ENCODE data around the gene OCIAD2.
"Not testable (repeated sequence)": the region's sequence is repeated elsewhere in the genome, so short reads cannot be mapped to it uniquely, and the experiment has no call there.

OCIAD2 gene

DNA sequence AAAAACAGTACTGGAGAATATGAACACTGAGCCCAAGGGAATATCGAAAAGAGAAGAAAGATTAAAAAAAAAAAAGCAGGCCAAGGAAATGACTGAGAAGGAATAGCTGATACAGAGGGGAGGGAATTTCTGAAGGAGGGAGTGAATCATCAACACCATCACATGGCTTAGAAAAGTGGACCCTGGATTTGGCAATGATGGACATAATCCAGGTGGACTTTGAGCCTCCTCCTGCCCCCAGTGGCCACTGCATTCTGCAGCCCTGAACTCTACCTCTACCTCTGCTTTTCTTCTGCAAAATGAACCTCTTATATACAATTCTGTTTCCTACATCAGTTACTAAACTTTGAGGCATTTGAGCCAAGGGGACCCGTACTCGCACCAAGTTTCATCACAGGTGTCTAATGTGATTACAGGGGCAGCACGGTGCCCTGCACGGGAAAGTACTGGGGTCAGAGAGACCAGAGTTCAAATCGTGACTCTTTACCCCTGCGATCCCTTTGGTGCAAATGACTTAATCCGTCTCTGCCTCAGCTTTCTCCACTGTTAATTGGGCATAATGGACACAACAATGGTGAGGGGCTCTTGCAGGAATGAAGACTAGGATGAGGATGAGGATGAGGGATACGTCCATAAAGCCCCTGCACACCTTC lies 1.1 kb downstream of the OCIAD2 start:
- no peak for DNase-seq

- DNase-seq: no peak
Observed at GRCh38 chr4:48904541-48905142, 1.9 kb downstream of the OCIAD2 start.

GRCh38 chr4:48904101-48904500 lies 2.5 kb downstream of the OCIAD2 start:
- no peak for DNase-seq

GRCh38 chr4:48902266-48902665 lies 4.3 kb downstream of the OCIAD2 start:
- DNase-seq: no peak

- DNase-seq: no peak
Observed at GRCh38 chr4:48901196-48901595, 5.4 kb downstream of the OCIAD2 start.

GRCh38 chr4:48899950-48900349 lies 6.6 kb downstream of the OCIAD2 start:
- DNase-seq: no peak

GRCh38 chr4:48899432-48899749 lies 7.2 kb downstream of the OCIAD2 start:
- DNase-seq: no peak

DNA sequence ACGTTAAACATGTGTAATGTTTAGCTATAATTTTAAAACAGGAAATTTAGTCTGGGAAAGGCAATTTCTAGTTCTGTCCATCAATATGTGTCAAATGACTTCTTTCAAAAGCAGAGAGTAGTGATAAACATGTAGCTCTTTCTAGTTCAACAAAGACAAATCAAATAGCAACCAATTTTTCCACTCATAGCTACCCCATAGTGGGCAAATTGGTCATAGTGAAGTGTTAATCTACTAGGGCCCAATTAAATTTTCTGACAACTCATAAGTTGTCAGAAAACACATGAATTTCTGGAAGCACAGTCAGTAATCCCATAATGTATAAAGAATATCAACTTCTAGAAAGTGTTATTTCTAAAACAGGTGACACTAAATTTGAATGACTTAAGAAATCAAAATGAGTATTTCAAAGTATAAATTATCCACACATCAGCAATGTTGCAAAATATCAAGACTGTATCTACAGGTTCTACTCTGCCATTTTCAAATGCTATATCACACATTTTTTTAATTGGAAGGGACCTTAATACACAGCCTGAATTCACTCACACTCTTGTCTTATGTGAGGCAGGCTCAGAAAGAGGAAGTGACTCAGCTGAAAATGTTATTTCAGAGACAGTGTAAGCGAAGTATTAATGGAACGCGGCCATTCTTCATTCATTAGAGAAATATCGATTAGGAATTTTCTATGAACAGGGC lies 7.7 kb downstream of the OCIAD2 start:
- no peak for DNase-seq

DNA sequence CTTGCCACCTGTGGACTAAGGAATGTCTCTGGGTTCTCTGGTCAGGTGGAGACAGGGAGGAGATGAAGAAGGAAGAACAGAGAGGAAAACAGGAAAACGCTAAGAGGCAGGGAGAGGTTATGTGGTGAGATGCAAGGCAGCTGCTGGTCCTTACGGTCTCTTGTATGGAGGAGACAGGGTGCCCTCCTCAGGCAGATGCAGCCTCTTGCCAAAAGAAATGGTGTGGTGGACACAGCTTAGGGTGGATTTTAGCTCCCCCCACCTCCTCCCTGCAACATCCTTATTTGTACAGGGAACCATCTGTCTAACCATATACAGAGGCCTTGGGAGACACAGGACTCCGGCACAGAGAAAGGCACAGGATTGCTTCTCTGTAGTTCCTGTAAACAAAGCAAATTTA lies 9.7 kb downstream of the OCIAD2 start:
- no peak for DNase-seq

DNA sequence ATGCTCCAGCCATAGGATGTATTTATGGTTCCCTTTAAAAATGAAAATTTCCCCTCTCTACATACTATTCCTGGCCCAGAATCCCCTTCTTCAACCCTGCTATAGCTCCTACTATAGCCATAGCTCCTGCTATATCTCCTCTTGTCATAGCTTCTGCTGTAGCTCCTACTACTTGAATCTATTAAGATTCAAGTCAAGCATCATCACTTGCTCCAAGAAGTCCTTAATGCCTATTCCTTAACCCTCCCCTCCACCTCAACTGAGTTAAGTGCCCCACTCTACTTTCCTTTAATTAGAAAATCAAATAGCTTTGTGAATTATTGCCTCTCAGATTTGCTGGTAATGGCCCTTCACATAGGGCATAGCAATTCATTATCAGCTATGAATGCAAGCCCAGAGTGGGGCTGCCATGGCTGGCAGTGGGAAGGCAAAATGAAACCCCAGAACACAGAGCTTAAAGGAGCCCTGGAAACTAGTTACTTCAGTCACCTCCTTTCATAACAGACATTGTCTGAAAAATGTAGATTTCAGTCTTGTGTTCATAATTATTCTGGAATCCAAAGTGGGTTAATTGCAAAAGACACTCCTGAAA lies 15.4 kb downstream of the OCIAD2 start:
- DNase-seq: no peak

- not testable (repeated sequence) for DNase-seq
Observed at GRCh38 chr4:48889750-48890149, 16.8 kb downstream of the OCIAD2 start.

DNA sequence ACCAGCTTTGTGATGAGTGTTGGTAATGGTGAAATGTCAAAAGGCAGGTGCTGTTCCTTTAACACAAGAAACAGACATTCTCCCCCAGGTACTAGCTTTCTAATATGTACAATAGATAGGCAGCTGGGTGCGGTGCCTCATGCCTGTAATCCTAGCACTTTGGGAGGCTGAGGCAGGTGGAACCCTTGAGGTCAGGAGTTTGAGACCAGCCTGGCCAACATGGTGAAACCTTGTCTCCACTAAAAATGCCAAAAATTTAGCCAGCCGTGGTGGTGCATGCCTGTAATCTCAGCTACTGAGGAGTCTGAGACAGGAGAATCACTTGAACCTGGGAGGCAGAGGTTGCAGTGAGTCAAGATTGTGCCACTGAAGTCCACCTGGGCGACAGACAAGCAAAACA lies 24.9 kb downstream of the OCIAD2 start:
- not testable (repeated sequence) for DNase-seq

DNA sequence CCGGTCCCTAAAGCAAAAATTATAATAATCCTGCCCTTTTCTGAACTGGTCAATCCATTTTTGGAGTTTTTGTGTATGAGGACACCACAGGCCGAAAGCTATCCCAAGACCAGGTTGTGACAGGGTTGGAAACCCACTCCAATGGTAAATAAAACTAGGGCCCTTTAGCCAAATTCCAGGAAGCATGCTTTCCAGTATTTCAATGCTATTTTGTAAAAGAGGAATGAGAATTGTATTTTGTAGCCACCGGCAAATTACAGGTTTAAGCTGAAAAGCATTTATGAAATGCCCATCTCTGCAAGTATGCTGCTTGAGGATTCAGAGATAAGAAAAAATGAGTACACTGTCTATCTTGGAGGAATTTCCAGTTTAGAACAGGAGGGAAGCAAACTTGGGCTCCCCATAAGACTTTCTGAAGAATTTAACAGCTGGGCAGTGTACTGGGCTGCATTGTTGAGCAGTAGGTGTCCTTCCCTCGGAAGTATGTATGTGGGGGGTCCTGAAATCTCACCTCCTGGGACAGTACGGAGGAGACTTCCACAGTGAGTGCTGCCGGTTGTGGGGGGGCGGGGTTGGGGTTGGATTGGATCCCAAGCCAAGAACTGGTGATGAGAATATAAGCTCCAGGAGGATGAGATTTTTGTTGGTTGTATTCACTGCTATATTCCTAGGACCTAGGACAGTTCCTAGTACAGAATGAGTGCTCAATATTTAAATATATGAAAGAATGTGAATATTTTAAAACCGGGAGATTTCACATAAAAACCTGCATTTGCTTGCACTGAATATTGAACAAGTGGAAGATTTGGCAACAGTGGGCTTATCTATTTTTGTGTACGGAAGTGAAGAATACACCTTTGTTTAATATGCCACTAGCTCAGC lies 26.8 kb downstream of the OCIAD2 start:
- no peak for DNase-seq

DNA sequence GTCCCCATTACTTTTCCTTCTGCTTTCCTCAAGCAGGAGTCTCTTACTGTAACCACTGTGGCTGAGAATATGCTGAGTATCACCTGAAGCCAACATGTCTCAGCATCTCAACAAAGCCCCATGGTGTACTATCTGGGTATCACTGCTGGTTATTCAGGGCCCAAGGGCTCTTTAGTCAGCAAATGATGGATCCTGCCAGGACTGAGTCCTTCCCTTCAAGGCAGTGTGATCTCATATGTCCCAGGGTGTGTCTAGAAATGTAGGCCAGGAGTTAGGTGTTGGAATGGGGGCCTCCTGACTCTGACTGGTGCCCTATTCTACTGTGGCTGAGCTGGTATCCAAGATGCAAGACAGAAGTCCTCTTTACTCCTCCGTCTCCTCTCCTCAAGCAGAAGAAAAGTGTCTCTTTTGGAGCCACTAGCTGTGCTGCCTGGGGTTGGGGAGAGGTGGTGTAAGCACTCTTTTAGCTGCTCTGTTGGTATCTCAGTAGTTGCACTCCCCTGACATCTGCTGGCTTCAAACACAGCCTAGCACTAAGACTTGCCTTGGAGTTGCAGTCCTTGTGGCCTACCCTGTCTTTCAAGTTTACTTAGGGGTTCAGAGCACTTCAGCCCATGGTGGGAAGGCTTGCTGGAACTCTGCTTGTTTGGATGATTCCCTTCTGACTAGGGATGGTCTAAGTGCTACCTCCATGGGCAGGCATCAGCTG lies 28.6 kb downstream of the OCIAD2 start:
- no peak for DNase-seq

- not testable (repeated sequence) for DNase-seq
Observed at GRCh38 chr4:48864696-48865095, 41.9 kb downstream of the OCIAD2 start.

DNA sequence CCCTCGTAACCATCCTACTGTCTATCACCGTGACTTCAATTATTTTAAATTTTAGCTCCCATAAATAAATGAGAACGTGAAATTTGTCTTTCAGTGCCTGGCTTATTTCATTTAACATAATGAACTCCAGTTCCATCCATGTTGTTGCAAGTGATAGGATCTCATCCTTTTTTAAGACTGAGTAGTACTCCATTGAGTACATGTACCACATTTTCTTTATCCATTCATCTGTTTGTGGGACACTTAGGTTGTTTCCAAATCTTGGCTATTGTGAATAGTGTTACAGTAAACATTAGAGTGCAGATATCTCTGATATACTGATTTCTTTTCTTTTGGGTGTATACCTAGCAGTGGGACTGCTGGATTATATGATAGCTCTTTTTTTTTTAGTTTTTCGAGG lies 42.8 kb downstream of the OCIAD2 start:
- no peak for DNase-seq

DNA sequence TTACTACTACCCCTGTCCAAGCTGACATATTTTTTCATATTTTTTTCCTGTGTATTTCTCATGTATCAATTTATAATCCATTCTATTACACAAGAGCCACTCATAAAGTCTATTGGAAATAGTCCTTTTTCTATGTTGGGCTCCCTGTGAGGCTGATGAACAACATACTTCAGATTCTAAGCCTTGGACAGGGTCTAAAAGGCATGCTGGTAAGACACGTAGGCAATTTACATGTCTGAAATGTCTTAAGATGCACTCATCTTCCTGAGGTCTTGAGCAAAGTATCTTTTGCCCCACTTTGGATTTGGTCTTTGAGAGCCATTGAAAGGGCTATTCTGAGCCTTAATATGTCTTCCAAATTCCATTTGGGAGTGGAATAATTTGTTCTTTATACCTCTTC lies 43.9 kb downstream of the OCIAD2 start:
- DNase-seq: no peak

- no peak for DNase-seq
Observed at GRCh38 chr4:48862038-48862437, 44.5 kb downstream of the OCIAD2 start.

GRCh38 chr4:48858130-48858529 lies 48.4 kb downstream of the OCIAD2 start:
- no peak for DNase-seq

DNA sequence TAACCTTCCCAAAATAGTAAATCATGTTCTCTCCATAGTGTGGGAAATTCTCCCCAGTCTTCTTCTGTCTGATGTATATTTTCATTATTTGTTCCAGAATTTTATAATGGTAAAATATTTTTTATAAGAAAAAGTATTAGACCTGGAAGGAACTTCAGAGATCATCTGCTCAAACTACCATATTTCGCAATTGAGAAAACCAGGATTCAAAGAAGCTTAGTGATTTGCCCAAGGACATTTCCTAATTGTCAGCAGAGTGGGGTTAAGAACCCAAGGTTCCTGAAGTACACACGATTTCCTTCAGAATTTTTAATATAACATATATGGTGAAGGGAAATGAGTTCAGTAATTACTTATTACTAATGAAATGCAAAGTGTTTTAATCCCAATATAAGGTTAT lies 51.6 kb downstream of the OCIAD2 start:
- DNase-seq: no peak

DNA sequence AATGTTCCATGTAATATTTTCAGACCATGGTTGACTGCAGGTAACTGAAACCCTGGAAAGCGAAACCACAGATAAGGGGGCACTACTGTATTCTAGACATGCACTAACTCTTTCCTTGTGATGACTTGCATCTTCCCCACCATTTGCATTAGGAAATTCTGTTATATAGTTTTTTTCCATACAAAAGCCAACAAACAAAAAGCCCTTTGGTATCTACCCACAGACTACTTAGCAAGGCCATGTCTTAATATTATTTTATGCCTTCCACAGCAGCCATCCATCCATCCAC lies 52.2 kb downstream of the OCIAD2 start:
- DNase-seq: no peak

- no peak for DNase-seq
Observed at GRCh38 chr4:48853604-48854394, 52.8 kb downstream of the OCIAD2 start.

All from stimulated activated CD4-positive, alpha-beta T cell treated with anti-CD3 and anti-CD28 coated beads, Interleukin-4, amount 100 ng/mL, for 24 hours (primary cell).